Nucleus accumbens (tissue), 56 donors: ENCODE measurements around the gene RPAIN.

Source experiments
- DNase-seq, 56 donors: peaks; one replicate each; lab custom pipeline; 2025; lab: John Stamatoyannopoulos, UW

The RPAIN gene, protein sequence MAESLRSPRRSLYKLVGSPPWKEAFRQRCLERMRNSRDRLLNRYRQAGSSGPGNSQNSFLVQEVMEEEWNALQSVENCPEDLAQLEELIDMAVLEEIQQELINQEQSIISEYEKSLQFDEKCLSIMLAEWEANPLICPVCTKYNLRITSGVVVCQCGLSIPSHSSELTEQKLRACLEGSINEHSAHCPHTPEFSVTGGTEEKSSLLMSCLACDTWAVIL

DNA sequence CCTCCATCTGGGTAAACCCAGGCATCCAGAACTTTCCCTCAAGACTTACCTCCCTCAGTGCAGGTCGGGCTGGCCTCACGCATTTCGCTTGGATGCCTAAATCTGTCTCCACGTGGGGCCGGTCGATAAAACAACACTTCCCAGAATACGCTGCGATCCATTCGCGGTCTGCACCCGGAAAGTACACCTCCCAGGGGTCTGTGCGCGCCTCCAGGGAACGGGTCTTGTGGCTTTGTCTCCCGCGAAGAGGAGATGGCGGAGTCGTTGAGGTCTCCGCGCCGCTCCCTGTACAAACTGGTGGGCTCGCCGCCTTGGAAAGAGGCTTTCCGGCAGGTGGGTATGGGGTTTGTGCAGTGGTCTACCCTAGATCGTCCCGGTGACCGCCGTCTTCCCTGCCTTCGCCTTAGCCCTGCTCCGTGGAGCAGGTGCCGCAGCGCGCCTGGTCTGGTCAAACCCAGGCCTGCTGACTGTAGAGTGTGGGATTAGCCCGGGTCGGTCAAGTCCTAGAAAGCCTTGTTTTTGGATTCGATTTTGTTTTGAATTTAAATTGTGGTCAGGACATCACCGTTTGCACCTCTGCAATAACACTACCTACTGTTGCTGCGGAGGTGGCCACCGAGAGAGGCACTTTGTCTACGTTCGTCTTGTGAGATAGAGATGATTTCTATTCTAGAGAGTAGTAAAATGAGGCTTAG lies at the start of gene RPAIN:
Gene RPAIN (plus strand): TSS at position 224 of the 695 bp plus-strand sequence. CDS start 29 bp downstream, at position 253.
- peak in 53 of 56 donors; percentile 62 to 98 (median 94) for DNase-seq

DNA sequence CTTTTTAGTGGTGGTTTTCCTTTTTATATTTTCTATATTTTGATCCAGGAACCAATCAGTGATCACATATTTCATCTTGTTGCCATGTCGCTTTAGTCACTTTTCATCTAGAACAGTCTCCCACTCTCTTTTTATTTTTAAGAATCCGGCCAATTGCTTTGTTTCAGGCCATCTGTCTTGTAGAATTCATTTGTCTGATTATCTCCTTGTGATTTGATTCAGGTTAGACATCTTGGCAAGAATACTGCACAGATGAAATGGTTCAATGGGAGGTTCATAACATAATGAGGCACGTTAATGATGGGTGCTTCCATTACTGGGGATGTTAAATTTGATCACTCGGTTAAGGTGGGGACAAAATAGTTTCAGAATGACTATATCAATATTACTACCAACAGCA lies 49.6 kb upstream of the RPAIN start:
- DNase-seq: no peak

DNA sequence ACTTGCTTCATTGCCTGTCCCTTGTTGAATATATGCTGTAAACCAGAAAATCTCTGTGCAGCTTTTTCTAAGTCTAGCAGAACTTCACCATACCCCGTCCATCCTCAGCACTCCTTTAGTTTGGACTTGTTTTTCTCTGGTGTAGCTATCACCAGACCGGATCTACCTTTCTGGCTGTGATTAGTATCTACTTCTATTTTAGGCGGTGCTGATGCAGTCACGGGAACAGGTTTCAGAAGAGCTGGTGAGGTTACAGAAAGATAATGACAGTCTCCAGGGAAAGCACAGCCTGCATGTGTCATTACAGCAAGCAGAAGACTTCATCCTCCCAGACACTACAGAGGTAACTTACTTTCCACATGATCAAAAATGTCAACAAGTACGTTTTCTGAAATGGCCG lies 46.9 kb upstream of the RPAIN start:
- DNase-seq: peak in 19 of 56 donors; percentile 1 to 54 (median 10)

DNA sequence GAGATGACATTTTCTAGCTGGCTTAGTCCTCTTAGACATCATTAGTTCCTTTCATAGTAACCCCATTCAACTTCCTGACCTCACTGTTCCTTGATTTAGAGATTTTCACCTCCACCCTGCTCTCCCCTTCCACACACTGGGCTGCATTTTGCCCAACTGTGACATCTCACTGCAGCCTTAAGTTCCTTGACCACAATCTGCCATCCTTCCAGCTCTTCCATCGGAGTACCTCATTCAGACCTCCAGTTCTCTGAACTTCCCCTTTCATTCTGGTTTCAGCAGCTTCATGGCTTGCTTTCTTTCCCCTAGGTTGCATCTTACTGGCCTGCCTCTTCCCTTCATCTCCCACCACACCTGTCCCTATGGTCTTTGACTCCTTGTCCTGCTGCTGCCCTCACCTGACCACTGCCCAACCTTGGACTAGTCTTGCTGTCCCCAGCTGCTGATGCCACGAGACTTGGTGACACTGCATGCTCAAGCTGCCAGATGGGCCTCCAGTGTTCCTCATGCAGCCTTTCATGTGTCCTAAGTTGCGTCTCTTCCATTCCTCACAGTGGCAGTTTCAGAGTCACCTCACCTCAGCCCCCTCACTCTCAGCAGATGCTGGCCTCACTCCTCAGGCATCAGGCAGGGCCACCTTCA lies 41.3 kb upstream of the RPAIN start:
- no peak for DNase-seq

DNA sequence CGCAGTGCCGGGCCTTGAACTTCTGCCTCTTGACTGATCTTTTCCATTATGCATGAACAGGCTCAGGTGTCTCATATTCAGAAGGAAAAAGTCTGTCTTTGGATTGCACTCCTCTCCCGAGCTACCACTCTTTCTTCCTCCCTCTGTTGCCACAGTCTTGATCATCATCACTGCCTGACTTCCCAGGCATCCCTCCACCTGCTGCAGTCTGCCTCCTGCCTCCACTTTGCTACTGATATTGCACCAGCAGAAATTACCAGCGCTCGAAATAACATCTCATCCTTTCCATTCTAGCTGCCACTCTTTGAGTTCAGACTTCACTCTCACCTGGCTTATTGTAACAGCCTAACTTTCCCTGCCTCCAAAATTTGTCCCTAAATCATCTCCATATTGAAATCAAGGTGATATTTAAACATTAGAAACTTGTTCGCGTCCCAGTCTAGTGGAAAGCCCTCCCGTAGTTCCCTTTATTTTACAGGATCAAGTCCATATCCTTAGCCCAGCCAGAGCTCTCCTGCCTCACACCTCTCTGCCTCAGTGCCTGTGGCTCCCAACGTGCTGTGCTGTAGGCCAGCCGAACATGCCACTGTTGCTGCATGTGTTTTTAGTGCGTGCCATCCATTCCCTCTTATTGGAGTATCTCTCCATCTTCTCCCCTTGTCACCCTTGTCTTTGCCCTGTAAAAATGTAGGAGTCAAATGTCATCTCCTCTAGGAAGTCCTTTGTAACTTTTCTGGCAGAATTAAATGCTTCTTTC lies 40.5 kb upstream of the RPAIN start:
- DNase-seq: peak in 1 of 56 donors; percentile 2

DNA sequence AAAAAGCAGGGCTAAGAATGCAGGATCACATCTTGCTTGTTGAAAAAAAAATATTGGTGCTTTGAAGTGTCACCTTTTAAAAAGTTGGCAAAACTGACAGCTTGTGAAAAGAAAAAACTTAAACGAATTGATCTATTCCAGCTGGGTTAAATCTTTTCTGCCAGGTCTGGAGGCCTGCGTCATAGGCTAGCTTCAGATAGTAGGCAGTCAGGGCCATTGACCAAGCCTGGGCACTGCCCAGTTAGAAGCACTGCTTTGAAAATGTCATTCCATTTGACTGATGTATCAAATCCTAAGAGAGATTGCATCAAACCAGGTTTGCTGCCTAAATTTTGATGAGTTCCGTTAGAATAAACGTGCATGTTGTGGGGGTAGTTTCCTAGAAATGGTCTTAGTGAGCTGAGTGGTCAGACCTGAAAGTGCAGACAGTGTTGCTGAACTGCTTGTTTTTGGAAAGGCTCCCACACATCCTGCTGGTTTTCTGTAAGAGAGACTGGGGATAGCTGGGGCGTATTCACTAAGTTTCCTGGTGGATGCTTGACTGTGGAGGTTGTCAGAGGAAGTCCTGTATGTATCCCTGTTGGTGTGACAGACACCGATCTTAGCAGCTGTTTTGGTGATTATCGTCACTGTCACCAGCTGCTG lies 39.4 kb upstream of the RPAIN start:
- DNase-seq: no peak

DNA sequence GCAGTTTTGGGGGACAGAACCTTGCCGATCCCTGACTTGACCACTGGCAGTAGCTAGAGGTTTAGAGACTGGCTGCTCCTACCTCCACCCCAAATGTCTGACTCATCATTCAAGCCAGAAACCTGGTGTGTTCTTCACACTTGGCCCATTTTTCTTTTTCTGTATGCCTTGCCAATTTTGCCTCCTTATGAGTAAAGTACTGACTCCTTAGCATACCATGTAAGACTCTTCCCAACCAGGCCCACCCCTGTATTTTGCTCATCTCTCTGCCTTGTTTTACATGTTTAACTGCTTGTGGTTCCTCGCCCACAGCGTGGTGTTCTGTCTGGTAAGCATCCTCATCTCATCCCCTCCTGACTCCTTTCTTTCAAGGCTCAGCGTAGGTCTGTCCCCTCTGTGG lies 38.4 kb upstream of the RPAIN start:
- no peak for DNase-seq

DNA sequence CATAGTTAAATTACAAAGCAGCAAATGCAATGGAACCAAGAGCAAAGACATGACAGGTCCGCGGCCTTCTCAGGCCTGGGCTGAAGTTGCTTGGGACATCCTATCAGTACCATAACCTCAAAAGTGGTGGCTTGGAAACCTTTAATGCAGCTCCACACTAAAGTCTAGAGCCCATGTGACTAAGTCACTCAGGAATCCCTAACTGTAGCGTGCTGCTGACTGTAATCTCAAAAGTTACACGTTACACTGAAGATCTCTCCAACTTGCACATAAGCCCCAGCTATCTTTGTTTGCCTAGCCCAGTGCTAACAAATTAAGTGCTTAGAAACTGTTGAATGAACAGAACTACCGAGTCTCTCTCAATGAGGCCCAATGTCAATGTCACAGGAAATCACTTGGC lies 28.3 kb upstream of the RPAIN start:
- DNase-seq: no peak

DNA sequence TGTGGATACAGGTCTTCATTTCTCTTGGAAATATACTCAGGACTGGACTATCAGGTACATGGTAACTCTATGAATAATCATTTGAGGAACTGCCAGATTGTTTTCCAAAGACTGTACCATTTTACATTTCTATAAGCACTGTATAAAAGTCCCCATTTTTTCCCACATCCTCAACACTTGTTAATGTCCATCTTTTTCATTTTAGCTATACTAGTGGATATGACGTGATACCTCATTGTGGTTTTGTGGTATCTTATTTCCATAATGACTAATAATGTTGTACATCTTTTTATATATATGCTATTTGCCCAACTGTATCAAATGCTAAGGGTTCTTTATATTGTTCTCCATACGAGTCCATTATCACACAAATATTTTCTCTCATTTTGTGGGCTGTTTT lies 23.4 kb upstream of the RPAIN start:
- DNase-seq: no peak

DNA sequence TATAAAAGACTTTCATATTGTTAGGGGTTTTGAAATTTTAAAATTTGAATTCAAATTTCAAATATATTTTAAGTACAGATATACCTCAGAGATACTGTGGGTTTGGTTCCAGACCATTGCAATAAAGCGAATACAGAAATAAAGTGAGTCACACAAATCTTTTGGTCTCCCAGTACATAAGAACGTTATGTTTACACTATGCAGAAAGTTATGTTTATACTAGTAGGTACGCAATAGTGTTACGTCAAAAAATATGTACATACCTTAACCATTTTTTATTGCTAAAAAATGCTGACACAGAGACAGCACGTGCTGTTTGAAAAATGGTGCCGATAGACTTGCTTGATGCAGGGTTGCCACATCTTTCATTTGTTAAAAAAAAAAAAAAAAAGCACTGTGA lies 20.2 kb upstream of the RPAIN start:
- no peak for DNase-seq

DNA sequence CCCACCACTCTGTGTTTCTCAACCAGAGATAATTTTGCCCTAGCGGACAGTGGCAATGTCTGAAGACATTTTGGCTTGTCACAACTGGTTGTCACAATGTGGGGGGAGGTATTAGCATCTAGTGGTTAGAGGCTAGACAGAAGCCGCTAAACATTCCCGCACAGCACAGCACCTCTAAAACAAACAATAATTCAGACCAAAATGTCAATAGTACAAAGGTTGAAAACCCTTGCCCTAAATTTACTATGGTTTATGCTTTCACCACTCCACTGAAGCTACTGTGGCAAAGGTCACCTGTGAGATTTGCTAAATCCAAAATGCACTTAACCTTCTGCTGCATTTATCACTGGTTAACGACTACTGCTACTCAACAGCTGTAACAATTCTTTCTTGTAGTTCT lies 14.6 kb upstream of the RPAIN start:
- DNase-seq: no peak

DNA sequence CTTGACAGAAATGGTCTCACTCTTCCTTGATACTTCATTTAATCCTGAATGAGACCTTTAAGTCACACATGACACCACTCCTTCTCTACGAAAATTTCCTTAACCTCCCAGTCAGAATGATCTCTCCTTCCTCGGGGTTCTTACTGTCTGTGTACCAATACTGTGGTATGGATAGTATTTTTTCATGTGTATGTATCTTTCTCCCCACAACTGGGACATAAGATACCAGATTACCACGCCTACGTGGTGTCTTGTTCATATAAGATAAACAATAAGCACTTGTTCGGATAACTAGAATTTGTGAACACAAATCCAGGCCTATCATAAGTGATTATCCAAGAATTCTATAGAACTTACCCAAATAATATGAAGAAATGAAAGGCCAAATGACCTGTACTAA lies 11.8 kb upstream of the RPAIN start:
- DNase-seq: no peak

DNA sequence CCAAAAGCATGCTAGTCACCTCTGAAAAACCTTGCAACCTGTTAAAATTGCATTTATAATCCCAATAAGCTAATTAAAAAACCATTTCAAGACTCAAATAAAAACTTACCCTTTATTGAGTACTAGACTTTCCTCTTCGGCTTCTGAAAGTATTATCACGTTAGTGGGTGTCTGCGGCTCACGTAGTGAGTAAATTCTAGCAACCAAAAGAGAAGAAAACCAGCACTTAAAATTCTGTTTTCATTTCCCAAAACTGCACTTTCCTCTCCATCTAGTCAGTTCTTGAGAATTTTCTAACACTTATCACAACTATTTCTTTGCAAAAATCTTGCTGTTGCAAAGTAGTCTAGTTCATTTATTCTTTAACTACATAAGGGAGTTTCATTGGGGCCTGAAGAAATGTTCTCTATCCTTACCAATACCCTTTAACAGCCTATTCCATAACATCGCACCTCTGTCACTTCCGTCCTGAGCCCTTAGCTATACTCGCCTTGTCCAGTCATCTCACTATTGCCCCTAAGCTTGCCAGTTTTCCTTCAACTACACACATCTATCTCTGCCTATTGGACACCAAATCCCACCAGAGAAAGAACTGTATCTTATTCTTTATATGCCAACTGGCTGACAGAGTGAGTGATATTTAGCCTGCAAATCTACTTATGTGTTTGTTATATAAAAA lies 9.2 kb upstream of the RPAIN start:
- no peak for DNase-seq

DNA sequence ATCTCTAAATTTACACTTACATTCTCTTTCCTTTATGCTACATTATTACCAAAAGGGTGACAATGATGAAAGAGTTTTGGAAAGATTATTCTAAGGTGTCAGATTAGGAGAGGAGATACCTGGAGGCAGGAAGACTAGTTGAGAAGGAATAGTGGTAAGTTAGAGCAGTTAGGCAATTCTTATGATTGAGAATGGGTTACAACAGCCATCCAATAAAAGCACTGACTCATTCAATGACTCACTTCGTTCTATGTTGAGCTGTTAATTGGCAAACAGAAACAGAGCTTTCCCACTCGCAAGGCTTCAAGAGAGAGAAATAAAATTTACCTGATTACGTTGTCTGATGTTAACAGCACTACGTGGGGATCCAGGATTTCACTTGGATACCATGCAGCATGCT lies 6.3 kb upstream of the RPAIN start:
- peak in 4 of 56 donors; percentile 15 to 45 (median 28) for DNase-seq

DNA sequence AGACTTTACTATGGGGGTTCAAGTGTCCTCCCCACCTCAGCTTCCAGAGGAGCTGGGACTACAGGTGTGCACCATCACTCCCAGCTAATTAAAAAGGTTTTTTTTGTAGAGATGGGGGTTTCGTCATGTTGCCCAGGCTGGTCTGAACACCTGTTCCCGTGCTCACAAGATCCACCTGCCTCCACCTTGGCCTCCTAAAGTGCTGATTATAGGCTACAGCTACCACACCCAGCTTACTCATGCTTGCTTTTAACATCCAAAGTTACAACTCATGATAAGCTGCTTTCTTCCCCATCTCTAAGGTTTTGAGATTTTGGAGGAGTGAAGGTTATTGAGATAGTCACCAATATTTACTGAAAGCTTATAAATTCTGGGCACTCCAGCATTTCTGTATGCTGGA lies 3.1 kb upstream of the RPAIN start:
- DNase-seq: no peak

DNA sequence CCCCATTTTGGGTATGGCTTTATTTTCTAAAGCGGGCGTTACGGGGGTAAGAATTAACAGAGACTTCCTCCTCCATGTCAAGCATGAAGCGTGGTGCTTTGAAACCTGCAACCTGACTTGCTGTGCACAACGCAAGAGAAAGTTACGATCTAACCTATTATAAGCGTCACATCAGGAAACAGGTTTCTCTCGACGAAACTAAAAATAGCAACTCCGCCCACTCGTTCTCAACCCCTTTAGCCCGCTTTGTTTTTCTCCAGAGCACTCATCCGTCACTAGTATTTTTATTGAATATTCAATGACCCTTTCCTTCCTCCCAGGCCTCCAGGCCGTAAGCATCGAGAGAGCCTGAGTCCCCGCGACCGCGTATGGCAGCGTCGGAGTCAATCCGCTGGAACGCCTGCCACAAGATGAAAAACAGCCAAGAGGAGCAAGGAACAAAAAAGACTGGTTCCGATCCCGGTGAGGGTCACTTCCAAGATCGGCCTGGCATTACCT lies 1.1 kb upstream of the RPAIN start:
- peak in 16 of 56 donors; percentile 15 to 72 (median 50) for DNase-seq

DNA sequence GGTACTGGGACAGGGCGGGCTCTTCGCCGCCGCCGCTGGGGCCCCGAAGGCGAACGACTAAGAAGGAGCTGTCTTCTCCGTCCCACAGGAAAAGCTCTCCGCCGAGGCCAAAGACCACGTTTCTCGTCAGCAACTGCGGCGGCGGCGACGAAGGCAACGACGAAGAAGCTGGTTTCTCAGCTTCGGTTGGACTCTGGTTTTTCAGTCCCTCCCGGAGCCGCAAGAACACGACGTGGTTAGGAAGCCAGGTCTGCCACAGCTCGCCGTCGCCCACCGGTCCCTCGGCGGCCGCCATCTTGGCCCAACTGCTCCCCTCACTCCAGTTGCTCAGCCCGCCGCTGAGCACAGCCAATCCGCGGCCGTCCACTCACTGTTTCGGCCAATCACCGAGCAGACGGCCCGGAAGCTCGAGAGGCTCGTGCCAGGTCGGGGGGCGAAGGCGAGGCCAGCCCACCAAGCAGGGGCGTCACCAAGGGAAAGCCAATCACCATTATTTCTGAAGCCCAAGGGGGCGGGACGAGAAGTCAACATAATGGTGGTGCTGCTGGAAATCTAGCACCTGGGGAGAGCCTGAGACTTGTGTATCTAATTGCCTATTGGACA lies 525 bp upstream of the RPAIN start, which contains the start of gene NUP88:
Gene NUP88 (minus strand): TSS at position 307 of the 603 bp plus-strand sequence. CDS start 12 bp downstream, at position 295.
- DNase-seq: peak; percentile 74 to 99 (median 97)

DNA sequence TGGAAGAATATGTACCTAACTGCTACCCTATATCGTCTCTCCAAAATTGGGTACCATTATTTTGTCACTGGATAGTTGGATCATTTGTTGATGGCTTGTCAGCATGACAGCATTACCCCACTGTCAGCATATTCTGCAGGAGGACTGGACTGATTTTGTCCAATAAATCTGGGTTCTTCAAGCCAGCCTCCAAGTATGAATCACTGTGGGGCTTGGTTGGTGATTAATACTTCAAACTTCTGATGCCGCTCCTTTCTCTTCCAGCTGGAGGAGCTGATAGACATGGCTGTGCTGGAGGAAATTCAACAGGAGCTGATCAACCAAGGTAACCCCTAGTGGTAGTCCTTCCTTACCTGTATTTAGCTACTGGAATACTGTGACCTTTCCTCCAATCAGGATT lies 2.5 kb downstream of the RPAIN start:
- DNase-seq: no peak

DNA sequence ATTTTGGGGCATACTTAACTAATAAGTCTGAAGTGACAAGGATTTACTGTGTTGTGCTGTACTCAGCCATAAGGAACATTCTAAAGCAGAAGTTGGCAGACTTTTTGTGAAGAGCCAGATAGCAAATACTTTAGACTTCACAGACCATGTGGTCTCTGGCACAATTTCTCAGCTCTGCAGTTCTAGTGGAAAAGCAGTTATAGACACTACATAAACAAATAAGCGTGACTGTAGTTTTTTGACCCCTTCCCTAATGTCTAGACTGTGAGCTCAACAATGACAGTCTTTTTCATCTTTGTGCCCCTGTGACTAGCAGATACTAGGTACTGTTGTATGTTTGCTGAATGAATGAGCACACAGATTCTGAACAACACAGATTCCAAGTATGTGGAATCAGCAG lies 4.9 kb downstream of the RPAIN start:
- no peak for DNase-seq
